Right cardiac atrium (tissue), 5 donors: ENCODE data around the gene ZNF792. TPM values are rescaled to one million over a fixed set of nuclear protein-coding genes. Genes with fewer than 3 reads are reported as not detected.
"Not testable (repeated sequence)": the region's sequence is repeated elsewhere in the genome, so short reads cannot be mapped to it uniquely, and the experiment has no call there.

Experiments
- ATAC-seq, 2 donors: fragments of 200-7000 bp; cut with Tn5 transposase; one replicate each; pipeline versions ENCODE4 v1.8.0 to v1.9.1; 2020; ENCODE audit warnings: moderate library complexity in 2 of 2, mild to moderate bottlenecking in 1 of 2
- DNase-seq, 3 donors: peaks; one replicate each; pipeline ENCODE4 v3.0.0-alpha.2; 2020
- H3K27ac ChIP-seq: one replicate; pipeline ENCODE4 v1.5.1; 2013; ENCODE audit warnings: mild to moderate bottlenecking, low read length, control low read depth, moderate library complexity
- H3K27me3 ChIP-seq: one replicate; pipeline ENCODE4 v1.6.1; 2013; ENCODE audit not compliant: control insufficient read depth, insufficient read depth
- H3K4me1 ChIP-seq: one replicate; pipeline ENCODE4 v1.6.1; 2013; ENCODE audit warnings: low read length; ENCODE audit not compliant: control insufficient read depth, insufficient read depth
- H3K4me3 ChIP-seq: one replicate; pipeline ENCODE4 v1.5.1; 2013; ENCODE audit warnings: low read length, control low read depth
- H3K9me3 ChIP-seq: one replicate; pipeline ENCODE4 v1.6.1; 2013; ENCODE audit warnings: low read length; ENCODE audit not compliant: control insufficient read depth
- WGBS: extraction: QIAGEN DNeasy Blood & Tissue Kit; methylation state at CpG from one replicate; pipeline ENCODE4 v1.1.7; 2013; 5-methylcytosine and 5-hydroxymethylcytosine counted together
- intact Hi-C, 4 donors: fragments of 100-400 bp; cut with DNase I; formaldehyde crosslinking; loops; one replicate each; pipeline versions ENCODE4 v1.11.0 to v1.14.0; 2022 to 2023
- polyA plus RNA-seq: library from polyadenylated mRNA; stranded (reverse); fragments of 200-250 nt; gene quantifications from one replicate; pipeline ENCODE4 v1.2.3, GENCODE V29; 2013
- total RNA-seq, 4 donors: library from RNA; stranded (reverse); fragmentation: NEBNext Ultra II Directional; extraction: Animal tissue kit (Norgen Biotek cat#: 25700); gene quantifications; one replicate each; pipeline ENCODE4 v1.2.1, GENCODE V29; 2021
- donor health status: healthy with polysubstance abuse.
- donor health status: DM: no; HTN: yes; CAD: no.
- donor health status: DM: no; HTN: no; CAD: no.
- donor health status: DM: no; HTN: yes; CAD: no; lungs with severe emphysema.
- donor health status: DM: yes; HTN: yes; CAD: no.

ZNF792 gene
- total and polyA plus RNA-seq, 5 donors = 1.1 to 5.1 (median 3.8) TPM

GRCh38 chr19:34918190-34918589 is 45.8 kb downstream of the ZNF792 start:
- H3K4me1 ChIP-seq = no peaks in the 10 kb centered on the region
- 74% methylated on average over 2 of the region's 2 CpGs for WGBS
- ATAC-seq = no peak
- no peak overlapping the region for H3K27ac ChIP-seq
- no peak overlapping the region for H3K4me3 ChIP-seq
- no peak for DNase-seq
- intact Hi-C loops = no loop called here
- no peaks in the 10 kb centered on the region for H3K27me3 ChIP-seq
- H3K9me3 ChIP-seq = peaks cover 3% of the 10 kb centered on the region

- DNase-seq, ATAC-seq, H3K4me3 ChIP-seq, H3K27ac ChIP-seq, H3K9me3 ChIP-seq, intact Hi-C loops, H3K27me3 ChIP-seq, H3K4me1 ChIP-seq: not testable (repeated sequence)
- 87% methylated on average over 3 of the region's 3 CpGs for WGBS
Measured at GRCh38 chr19:34917144-34917543, 46.9 kb downstream of the ZNF792 start.

- intact Hi-C loops = no loop called here
- no peaks in the 10 kb centered on the region for H3K4me1 ChIP-seq
- WGBS = 89% methylated on average over 3 of the region's 3 CpGs
- peaks cover 2% of the 10 kb centered on the region for H3K9me3 ChIP-seq
- H3K27me3 ChIP-seq = peaks cover 3% of the 10 kb centered on the region
- no peak overlapping the region for H3K27ac ChIP-seq
- no peak for DNase-seq
- H3K4me3 ChIP-seq = no peak overlapping the region
- ATAC-seq = no peak
Measured at GRCh38 chr19:34910770-34911169, 53.3 kb downstream of the ZNF792 start.

Other genes with a start within 250 kb of the ZNF792 start
- 10 to 100 TPM; 18.3 to 24.7 (median 20.8) TPM for gene ZNF181, start 230.0 kb downstream of the ZNF792 start, total RNA-seq
- 15.1 TPM for gene ZNF181, start 230.0 kb downstream of the ZNF792 start, polyA plus RNA-seq
- 1 to 10 TPM; 4.0 to 5.8 (median 4.8) TPM for gene ZNF599, start 191.0 kb downstream of the ZNF792 start, total RNA-seq
- gene ZNF599, start 191.0 kb downstream of the ZNF792 start, polyA plus RNA-seq = 4.0 TPM
- 1 to 10 TPM; 1.4 to 3.4 (median 3.1) TPM for gene ZNF30, start 37.3 kb downstream of the ZNF792 start, total RNA-seq
- 1.8 TPM for gene ZNF30, start 37.3 kb downstream of the ZNF792 start, polyA plus RNA-seq
- 10 to 100 TPM; 27.9 to 37.4 (median 32.7) TPM for gene GRAMD1A, start 36.1 kb upstream of the ZNF792 start, total RNA-seq
- 32.0 TPM for gene GRAMD1A, start 36.1 kb upstream of the ZNF792 start, polyA plus RNA-seq
- 100 to 1,000 TPM in 1 of 4 donors, 10 to 100 TPM in 3; 74.3 to 134 (median 87.1) TPM for gene SCN1B, start 66.2 kb upstream of the ZNF792 start, total RNA-seq
- 89.1 TPM for gene SCN1B, start 66.2 kb upstream of the ZNF792 start, polyA plus RNA-seq
- gene HPN, start 77.5 kb upstream of the ZNF792 start, total RNA-seq = 1 to 10 TPM; 3.9 to 7.0 (median 5.0) TPM
- gene HPN, start 77.5 kb upstream of the ZNF792 start, polyA plus RNA-seq = 1.5 TPM
- gene FXYD3, start 151.6 kb upstream of the ZNF792 start, total RNA-seq = 1 to 10 TPM; 2.2 to 5.7 (median 4.3) TPM
- 5.2 TPM for gene FXYD3, start 151.6 kb upstream of the ZNF792 start, polyA plus RNA-seq
- 10 to 100 TPM; 25.0 to 40.9 (median 32.5) TPM for gene LGI4, start 170.8 kb upstream of the ZNF792 start, total RNA-seq
- 35.6 TPM for gene LGI4, start 170.8 kb upstream of the ZNF792 start, polyA plus RNA-seq
- gene FXYD1, start 174.6 kb upstream of the ZNF792 start, total RNA-seq = 100 to 1,000 TPM; 441 to 544 (median 499) TPM
- 289 TPM for gene FXYD1, start 174.6 kb upstream of the ZNF792 start, polyA plus RNA-seq
- gene FXYD7, start 179.0 kb upstream of the ZNF792 start, total RNA-seq = under 1 TPM in 1 of 4 donors, not detected in 3; 0.40 TPM
- gene FXYD7, start 179.0 kb upstream of the ZNF792 start, polyA plus RNA-seq = 0.25 TPM
- gene FXYD5, start 190.5 kb upstream of the ZNF792 start, total RNA-seq = 10 to 100 TPM; 22.5 to 46.3 (median 31.0) TPM
- gene FXYD5, start 190.5 kb upstream of the ZNF792 start, polyA plus RNA-seq = 31.8 TPM